ENCODE data around the gene MGAT4D. TPM values are rescaled to one million over a fixed set of nuclear protein-coding genes. Genes with fewer than 3 reads are reported as not detected.

The MGAT4D gene
- total and polyA plus RNA-seq, 2 experiments from 2014 or later, result not detected

DNA sequence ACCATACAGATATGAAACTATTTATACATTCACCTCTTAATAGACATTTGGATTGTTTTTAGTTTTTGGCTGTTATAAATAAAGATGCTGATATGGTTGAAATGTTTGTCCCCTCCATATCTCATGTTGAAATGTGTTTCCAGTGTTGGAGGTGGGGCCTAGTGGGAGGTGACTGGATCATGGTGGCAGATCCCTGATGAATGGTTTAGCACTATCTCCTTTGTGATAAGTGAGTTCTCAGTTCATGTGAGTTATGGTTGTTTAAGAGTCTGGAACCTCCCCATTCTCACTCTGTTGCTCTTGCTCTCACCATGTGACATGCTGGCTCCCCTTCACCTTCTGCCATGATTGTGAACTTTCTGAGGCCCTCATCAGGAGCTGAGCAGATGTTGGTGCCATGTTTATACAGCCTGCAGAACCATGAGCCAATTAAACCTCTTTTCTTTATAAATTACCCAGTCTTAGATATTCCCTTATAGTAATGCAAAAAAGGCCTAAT lies 58.4 kb downstream of the MGAT4D start (continued):
- TF ChIP-seq, protein P1, sequence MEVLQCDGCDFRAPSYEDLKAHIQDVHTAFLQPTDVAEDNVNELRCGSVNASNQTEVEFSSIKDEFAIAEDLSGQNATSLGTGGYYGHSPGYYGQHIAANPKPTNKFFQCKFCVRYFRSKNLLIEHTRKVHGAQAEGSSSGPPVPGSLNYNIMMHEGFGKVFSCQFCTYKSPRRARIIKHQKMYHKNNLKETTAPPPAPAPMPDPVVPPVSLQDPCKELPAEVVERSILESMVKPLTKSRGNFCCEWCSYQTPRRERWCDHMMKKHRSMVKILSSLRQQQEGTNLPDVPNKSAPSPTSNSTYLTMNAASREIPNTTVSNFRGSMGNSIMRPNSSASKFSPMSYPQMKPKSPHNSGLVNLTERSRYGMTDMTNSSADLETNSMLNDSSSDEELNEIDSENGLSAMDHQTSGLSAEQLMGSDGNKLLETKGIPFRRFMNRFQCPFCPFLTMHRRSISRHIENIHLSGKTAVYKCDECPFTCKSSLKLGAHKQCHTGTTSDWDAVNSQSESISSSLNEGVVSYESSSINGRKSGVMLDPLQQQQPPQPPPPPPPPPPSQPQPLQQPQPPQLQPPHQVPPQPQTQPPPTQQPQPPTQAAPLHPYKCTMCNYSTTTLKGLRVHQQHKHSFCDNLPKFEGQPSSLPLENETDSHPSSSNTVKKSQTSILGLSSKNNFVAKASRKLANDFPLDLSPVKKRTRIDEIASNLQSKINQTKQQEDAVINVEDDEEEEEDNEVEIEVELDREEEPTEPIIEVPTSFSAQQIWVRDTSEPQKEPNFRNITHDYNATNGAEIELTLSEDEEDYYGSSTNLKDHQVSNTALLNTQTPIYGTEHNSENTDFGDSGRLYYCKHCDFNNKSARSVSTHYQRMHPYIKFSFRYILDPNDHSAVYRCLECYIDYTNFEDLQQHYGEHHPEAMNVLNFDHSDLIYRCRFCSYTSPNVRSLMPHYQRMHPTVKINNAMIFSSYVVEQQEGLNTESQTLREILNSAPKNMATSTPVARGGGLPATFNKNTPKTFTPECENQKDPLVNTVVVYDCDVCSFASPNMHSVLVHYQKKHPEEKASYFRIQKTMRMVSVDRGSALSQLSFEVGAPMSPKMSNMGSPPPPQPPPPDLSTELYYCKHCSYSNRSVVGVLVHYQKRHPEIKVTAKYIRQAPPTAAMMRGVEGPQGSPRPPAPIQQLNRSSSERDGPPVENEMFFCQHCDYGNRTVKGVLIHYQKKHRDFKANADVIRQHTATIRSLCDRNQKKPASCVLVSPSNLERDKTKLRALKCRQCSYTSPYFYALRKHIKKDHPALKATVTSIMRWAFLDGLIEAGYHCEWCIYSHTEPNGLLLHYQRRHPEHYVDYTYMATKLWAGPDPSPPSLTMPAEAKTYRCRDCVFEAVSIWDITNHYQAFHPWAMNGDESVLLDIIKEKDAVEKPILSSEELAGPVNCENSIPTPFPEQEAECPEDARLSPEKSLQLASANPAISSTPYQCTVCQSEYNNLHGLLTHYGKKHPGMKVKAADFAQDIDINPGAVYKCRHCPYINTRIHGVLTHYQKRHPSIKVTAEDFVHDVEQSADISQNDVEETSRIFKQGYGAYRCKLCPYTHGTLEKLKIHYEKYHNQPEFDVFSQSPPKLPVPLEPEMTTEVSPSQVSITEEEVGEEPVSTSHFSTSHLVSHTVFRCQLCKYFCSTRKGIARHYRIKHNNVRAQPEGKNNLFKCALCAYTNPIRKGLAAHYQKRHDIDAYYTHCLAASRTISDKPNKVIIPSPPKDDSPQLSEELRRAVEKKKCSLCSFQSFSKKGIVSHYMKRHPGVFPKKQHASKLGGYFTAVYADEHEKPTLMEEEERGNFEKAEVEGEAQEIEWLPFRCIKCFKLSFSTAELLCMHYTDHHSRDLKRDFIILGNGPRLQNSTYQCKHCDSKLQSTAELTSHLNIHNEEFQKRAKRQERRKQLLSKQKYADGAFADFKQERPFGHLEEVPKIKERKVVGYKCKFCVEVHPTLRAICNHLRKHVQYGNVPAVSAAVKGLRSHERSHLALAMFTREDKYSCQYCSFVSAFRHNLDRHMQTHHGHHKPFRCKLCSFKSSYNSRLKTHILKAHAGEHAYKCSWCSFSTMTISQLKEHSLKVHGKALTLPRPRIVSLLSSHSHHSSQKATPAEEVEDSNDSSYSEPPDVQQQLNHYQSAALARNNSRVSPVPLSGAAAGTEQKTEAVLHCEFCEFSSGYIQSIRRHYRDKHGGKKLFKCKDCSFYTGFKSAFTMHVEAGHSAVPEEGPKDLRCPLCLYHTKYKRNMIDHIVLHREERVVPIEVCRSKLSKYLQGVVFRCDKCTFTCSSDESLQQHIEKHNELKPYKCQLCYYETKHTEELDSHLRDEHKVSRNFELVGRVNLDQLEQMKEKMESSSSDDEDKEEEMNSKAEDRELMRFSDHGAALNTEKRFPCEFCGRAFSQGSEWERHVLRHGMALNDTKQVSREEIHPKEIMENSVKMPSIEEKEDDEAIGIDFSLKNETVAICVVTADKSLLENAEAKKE (CRISPR knock-in tag; IDR thresholded peaks at IDR 0.05), result no peak
- TF ChIP-seq, protein P2, sequence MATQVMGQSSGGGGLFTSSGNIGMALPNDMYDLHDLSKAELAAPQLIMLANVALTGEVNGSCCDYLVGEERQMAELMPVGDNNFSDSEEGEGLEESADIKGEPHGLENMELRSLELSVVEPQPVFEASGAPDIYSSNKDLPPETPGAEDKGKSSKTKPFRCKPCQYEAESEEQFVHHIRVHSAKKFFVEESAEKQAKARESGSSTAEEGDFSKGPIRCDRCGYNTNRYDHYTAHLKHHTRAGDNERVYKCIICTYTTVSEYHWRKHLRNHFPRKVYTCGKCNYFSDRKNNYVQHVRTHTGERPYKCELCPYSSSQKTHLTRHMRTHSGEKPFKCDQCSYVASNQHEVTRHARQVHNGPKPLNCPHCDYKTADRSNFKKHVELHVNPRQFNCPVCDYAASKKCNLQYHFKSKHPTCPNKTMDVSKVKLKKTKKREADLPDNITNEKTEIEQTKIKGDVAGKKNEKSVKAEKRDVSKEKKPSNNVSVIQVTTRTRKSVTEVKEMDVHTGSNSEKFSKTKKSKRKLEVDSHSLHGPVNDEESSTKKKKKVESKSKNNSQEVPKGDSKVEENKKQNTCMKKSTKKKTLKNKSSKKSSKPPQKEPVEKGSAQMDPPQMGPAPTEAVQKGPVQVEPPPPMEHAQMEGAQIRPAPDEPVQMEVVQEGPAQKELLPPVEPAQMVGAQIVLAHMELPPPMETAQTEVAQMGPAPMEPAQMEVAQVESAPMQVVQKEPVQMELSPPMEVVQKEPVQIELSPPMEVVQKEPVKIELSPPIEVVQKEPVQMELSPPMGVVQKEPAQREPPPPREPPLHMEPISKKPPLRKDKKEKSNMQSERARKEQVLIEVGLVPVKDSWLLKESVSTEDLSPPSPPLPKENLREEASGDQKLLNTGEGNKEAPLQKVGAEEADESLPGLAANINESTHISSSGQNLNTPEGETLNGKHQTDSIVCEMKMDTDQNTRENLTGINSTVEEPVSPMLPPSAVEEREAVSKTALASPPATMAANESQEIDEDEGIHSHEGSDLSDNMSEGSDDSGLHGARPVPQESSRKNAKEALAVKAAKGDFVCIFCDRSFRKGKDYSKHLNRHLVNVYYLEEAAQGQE (IDR thresholded peaks at IDR 0.05; ENCODE audit: unreplicated experiment), result no peak
- TF ChIP-seq NANOG (IDR thresholded peaks at IDR 0.05; ENCODE audit: borderline replicate concordance) (no peak), JUNB (IDR thresholded peaks at IDR 0.05; ENCODE audit: unreplicated experiment) (no peak), EZH2phosphoT487 (IDR thresholded peaks at IDR 0.05; ENCODE audit: unreplicated experiment) (no peak), STAT1 (IDR thresholded peaks at IDR 0.05; ENCODE audit: unreplicated experiment) (no peak), ZNF331 (CRISPR knock-in tag; IDR thresholded peaks at IDR 0.05; ENCODE audit: low read depth) (no peak), ZNF114 (CRISPR knock-in tag; IDR thresholded peaks at IDR 0.05) (no peak), EZH2 (IDR thresholded peaks at IDR 0.05; ENCODE audit: low read depth, unreplicated experiment) (no peak)

All from GM23338 (cell line).